Calu3 (cell line): ENCODE data around the gene SRM. TPM values are rescaled to one million over a fixed set of nuclear protein-coding genes. Genes with fewer than 3 reads are reported as not detected.

Experiments used
- BruUV-seq: library from RNA; stranded (reverse); fragments of 400-500 nt; replicated peaks from 2 replicates; lab custom pipeline; 2021; lab: Mats Ljungman, UMichigan
- CTCF ChIA-PET: fragments of 300-600 bp; sonication (Branson Sonifier 250); formaldehyde crosslinking; loops from one replicate; lab custom pipeline; 2022; ENCODE audit warnings: antibody characterized with exemption; lab: Charles Lee
- DNase-seq: peaks from one replicate; pipeline ENCODE4 v3.0.0; 2022
- H3K27ac Mint-ChIP-seq: one replicate; pipeline ENCODE4 v1.8.0; 2022; ENCODE audit warnings: mixed read lengths; ENCODE audit not compliant: unreplicated experiment
- H3K27me3 Mint-ChIP-seq: one replicate; pipeline ENCODE4 v1.8.0; 2022; ENCODE audit warnings: mixed read lengths; ENCODE audit not compliant: unreplicated experiment
- H3K36me3 Mint-ChIP-seq: one replicate; pipeline ENCODE4 v1.8.0; 2022; ENCODE audit warnings: mild to moderate bottlenecking, moderate library complexity, mixed read lengths; ENCODE audit not compliant: insufficient read depth, unreplicated experiment
- H3K4me1 Mint-ChIP-seq: one replicate; pipeline ENCODE4 v1.8.0; 2022; ENCODE audit warnings: mild to moderate bottlenecking, low read depth, mixed read lengths; ENCODE audit not compliant: unreplicated experiment
- H3K4me3 Mint-ChIP-seq: one replicate; pipeline ENCODE4 v1.8.0; 2022; ENCODE audit warnings: mild to moderate bottlenecking, low read depth, moderate library complexity, mixed read lengths; ENCODE audit not compliant: unreplicated experiment
- H3K9me3 Mint-ChIP-seq: one replicate; pipeline ENCODE4 v1.8.0; 2022; ENCODE audit warnings: low read depth, mixed read lengths; ENCODE audit not compliant: unreplicated experiment
- CTCF ChIP-seq: fragments of 200-600 bp; IDR thresholded peaks from one replicate; pipeline ENCODE4 v1.8.0; 2022; ENCODE audit warnings: antibody characterized with exemption; ENCODE audit not compliant: unreplicated experiment
- intact Hi-C: fragments of 100-400 bp; cut with micrococcal nuclease; formaldehyde crosslinking; loops from one replicate; pipeline ENCODE4 v1.10.0; 2022; ENCODE audit not compliant: unreplicated experiment
- total RNA-seq: library from RNA; stranded (reverse); gene quantifications from 2 replicates; pipeline ENCODE4 v1.2.3, GENCODE V29; 2022

The SRM gene
- total RNA-seq, 1 experiment from 2014 or later, result 70.5 TPM

DNA sequence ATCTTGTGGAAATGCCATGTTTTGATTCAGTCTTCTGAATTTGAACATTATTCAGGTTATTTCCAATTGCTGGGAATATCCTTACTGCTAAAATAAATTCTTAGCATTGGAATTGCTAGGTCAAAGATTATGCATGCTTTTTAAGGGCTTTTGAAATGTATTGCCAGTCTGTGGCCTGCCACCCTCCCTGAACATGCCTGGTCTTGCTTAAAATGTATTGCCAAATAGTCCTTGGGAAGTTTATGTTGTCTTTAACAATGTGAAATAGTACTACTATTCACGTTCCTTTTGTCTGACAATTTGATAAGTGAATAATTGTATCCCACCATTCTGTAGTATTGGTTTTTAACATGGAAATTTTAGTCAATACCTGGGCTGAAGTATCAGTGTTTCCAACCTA lies 33.8 kb downstream of the SRM start:
- Mint-ChIP-seq H3K27ac (no peak overlapping the region), H3K4me3 (no peak overlapping the region), H3K4me1 (no peaks in the 10 kb centered on the region), H3K36me3 (peaks cover 39% of the 10 kb centered on the region), H3K27me3 (no peaks in the 10 kb centered on the region), H3K9me3 (no peaks in the 10 kb centered on the region)
- no peak for TF ChIP-seq CTCF
- no peak for DNase-seq
- CTCF ChIA-PET, result no interaction called here
- intact Hi-C loops, result no loop called here
- BruUV-seq, result no TSS peak

DNA sequence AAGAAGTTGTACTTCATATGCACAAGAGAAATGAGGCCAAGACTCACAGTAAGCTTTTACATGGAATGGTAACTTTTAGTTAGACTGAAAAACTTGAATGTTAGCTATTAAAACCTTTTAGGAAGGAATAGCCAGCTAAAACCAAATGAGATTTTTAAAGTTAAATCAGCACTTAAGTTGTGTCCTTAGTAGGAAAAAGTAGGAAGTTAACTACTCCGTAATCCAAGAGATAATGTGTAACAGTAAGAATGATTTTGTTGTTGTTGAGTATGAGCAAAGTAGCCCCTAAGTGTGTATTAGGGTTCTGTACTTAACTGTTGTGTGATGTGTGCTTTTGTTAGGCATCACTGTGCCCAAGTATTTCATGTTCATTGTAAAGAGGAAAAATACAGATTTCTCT lies 34.2 kb downstream of the SRM start:
- intact Hi-C loops, result no loop called here
- Mint-ChIP-seq H3K27me3 (no peaks in the 10 kb centered on the region), H3K4me3 (no peak overlapping the region), H3K9me3 (no peaks in the 10 kb centered on the region), H3K36me3 (peaks cover 35% of the 10 kb centered on the region), H3K4me1 (no peaks in the 10 kb centered on the region), H3K27ac (no peak overlapping the region)
- no TSS peak for BruUV-seq
- CTCF ChIA-PET, result no interaction called here
- no peak for DNase-seq
- TF ChIP-seq CTCF, result no peak

DNA sequence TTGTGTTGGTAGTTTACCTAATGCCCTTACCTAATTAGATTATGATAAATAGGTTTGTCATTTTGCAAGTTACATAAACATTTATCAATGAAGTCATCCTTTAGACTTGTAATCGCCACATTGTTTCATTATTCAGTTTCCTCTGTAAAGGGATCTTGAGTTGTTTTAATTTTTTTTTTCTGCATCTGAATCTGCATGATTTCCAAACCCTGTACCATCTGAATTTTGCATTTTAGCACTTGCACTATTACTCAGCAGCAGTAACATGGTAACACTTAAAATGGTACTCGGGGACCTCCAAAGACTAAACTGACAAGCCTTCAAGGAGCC lies 35.0 kb downstream of the SRM start:
- Mint-ChIP-seq H3K9me3 (no peaks in the 10 kb centered on the region), H3K27ac (no peak overlapping the region), H3K4me1 (no peaks in the 10 kb centered on the region), H3K4me3 (no peak overlapping the region), H3K27me3 (no peaks in the 10 kb centered on the region), H3K36me3 (peaks cover 41% of the 10 kb centered on the region)
- CTCF ChIA-PET, result interaction anchor here (0.6 kb wide), 1 partner anchor 11 kb away, joined by 4 read pairs; no protein-coding TSS in a partner anchor
- intact Hi-C loops, result no loop called here
- no peak for DNase-seq
- no TSS peak for BruUV-seq
- TF ChIP-seq CTCF, result no peak

DNA sequence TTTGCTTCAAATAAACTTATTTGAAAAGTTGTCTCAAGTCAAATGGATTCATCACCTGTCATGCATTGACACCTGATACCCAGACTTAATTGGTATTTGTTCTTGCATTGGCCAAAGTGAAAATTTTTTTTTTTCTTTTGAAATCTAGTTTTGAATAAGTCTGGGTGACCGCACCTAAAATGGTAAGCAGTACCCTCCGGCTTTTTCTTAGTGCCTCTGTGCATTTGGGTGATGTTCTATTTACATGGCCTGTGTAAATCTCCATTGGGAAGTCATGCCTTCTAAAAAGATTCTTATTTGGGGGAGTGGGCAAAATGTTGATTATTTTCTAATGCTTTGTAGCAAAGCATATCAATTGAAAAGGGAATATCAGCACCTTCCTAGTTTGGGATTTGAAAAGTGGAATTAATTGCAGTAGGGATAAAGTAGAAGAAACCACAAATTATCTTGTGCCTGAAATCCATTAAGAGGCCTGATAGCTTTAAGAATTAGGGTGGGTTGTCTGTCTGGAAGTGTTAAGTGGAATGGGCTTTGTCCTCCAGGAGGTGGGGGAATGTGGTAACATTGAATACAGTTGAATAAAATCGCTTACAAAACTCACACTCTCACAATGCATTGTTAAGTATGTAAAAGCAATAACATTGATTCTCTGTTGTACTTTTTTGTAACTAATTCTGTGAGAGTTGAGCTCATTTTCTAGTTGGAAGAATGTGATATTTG lies 35.5 kb downstream of the SRM start:
- CTCF ChIA-PET, result interaction anchor here (0.6 kb wide), 1 partner anchor 12 kb away, joined by 4 read pairs; no protein-coding TSS in a partner anchor

More for the DNA sequence above, 35.5 kb downstream of the SRM start:
- no TSS peak for BruUV-seq
- H3K27me3 Mint-ChIP-seq, result no peaks in the 10 kb centered on the region
- H3K36me3 Mint-ChIP-seq, result peaks cover 41% of the 10 kb centered on the region
- TF ChIP-seq CTCF, result no peak
- no peaks in the 10 kb centered on the region for H3K9me3 Mint-ChIP-seq
- H3K4me3 Mint-ChIP-seq, result no peak overlapping the region
- intact Hi-C loops, result no loop called here
- H3K4me1 Mint-ChIP-seq, result no peaks in the 10 kb centered on the region
- H3K27ac Mint-ChIP-seq, result no peak overlapping the region
- no peak for DNase-seq
